Gastrocnemius medialis (tissue), 4 donors: ENCODE measurements around the gene DNAH17.

Experiments
- POLR2A ChIP-seq, 2 donors: fragments of 450-650 bp; IDR thresholded peaks; one replicate each; pipeline ENCODE4 v1.6.1; 2017; ENCODE audit warnings: antibody characterized with exemption in 2 of 2, mild to moderate bottlenecking in 2 of 2, moderate library complexity in 2 of 2
- TF ChIP-seq, protein P1 (sequence below), 5 experiments: fragments of 450-650 bp in 3 of 5; fragments of 200-600 bp in 2 of 5; sonication (generic) in 2 of 5; IDR thresholded peaks in 4 of 5; conservative IDR thresholded peaks in 1 of 5; 1 replicate in 4 of 5; 2 replicates in 1 of 5; pipeline ENCODE4 v1.5.1; 2016 to 2019; ENCODE audit warnings: antibody characterized with exemption in 5 of 5, mild to moderate bottlenecking in 3 of 5, moderate library complexity in 3 of 5

GRCh38 chr17:78426293-78426879, 150.8 kb downstream of the DNAH17 start:
- TF ChIP-seq, protein P1, sequence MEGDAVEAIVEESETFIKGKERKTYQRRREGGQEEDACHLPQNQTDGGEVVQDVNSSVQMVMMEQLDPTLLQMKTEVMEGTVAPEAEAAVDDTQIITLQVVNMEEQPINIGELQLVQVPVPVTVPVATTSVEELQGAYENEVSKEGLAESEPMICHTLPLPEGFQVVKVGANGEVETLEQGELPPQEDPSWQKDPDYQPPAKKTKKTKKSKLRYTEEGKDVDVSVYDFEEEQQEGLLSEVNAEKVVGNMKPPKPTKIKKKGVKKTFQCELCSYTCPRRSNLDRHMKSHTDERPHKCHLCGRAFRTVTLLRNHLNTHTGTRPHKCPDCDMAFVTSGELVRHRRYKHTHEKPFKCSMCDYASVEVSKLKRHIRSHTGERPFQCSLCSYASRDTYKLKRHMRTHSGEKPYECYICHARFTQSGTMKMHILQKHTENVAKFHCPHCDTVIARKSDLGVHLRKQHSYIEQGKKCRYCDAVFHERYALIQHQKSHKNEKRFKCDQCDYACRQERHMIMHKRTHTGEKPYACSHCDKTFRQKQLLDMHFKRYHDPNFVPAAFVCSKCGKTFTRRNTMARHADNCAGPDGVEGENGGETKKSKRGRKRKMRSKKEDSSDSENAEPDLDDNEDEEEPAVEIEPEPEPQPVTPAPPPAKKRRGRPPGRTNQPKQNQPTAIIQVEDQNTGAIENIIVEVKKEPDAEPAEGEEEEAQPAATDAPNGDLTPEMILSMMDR (IDR thresholded peaks at IDR 0.05 in 4 of 5, conservative IDR thresholded peaks at IDR 0.05 in 1 of 5) = no peak
- TF ChIP-seq POLR2A (IDR thresholded peaks at IDR 0.05) = no peak
